Mesenchymal stem cell (in vitro differentiated cells and primary cell): ENCODE results near the gene GJA9.

Source experiments
- DNase-seq: peaks from one replicate; pipeline ENCODE4 v3.0.0-alpha.2; 2013
- H2AFZ ChIP-seq: one replicate; pipeline ENCODE4 v1.6.1; 2013; ENCODE audit warnings: low read depth, mild to moderate bottlenecking, control low read depth, inconsistent platforms, low read length, moderate library complexity
- H2AK5ac ChIP-seq: 2 replicates; pipeline ENCODE4 v1.6.1; 2013; ENCODE audit warnings: low read length, moderate library complexity, mild to moderate bottlenecking, inconsistent platforms; ENCODE audit not compliant: severe bottlenecking
- H2BK120ac ChIP-seq: one replicate; pipeline ENCODE4 v1.6.1; 2013; ENCODE audit warnings: low read depth, mild to moderate bottlenecking, inconsistent platforms, low read length, moderate library complexity
- H2BK12ac ChIP-seq, 2 experiments: one replicate each; pipeline ENCODE4 v1.6.1; 2013; ENCODE audit warnings: inconsistent platforms in 2 of 2, low read length in 2 of 2, mild to moderate bottlenecking in 2 of 2, moderate library complexity in 2 of 2, control low read depth in 1 of 2
- H2BK15ac ChIP-seq: one replicate; pipeline ENCODE4 v1.6.1; 2013; ENCODE audit warnings: mild to moderate bottlenecking, low read depth, inconsistent platforms; ENCODE audit not compliant: poor library complexity, severe bottlenecking
- H2BK5ac ChIP-seq: 2 replicates; pipeline ENCODE4 v1.6.1; 2013; ENCODE audit warnings: low read depth, mild to moderate bottlenecking, low read length, control low read depth, inconsistent platforms; ENCODE audit not compliant: poor library complexity, severe bottlenecking
- H3K14ac ChIP-seq, 2 experiments: one replicate each; pipeline ENCODE4 v1.6.1; 2013; ENCODE audit warnings: inconsistent platforms in 2 of 2, low read length in 2 of 2, control low read depth in 1 of 2, mild to moderate bottlenecking in 1 of 2, moderate library complexity in 1 of 2
- H3K18ac ChIP-seq, 2 experiments: one replicate each; pipeline ENCODE4 v1.6.1; 2013; ENCODE audit warnings: inconsistent platforms in 2 of 2, low read length in 2 of 2, control low read depth in 1 of 2, low read depth in 1 of 2, mild to moderate bottlenecking in 1 of 2
- H3K23ac ChIP-seq, 2 experiments: one replicate each; pipeline ENCODE4 v1.6.1; 2013; ENCODE audit warnings: inconsistent platforms in 2 of 2, low read length in 2 of 2, mild to moderate bottlenecking in 2 of 2, moderate library complexity in 2 of 2, control low read depth in 1 of 2
- H3K27ac ChIP-seq: 2 replicates; pipeline ENCODE4 v1.5.1; 2013; ENCODE audit warnings: mild to moderate bottlenecking, moderate library complexity, low read length, control low read depth, inconsistent platforms; ENCODE audit not compliant: poor library complexity, severe bottlenecking
- H3K27me3 ChIP-seq, 2 experiments: 2 replicates each; pipeline versions ENCODE4 v1.6.1 to v1.7.0; 2013; ENCODE audit warnings: low read length in 2 of 2, mild to moderate bottlenecking in 2 of 2, moderate library complexity in 2 of 2, control low read depth in 1 of 2, inconsistent platforms in 1 of 2; ENCODE audit not compliant: control insufficient read depth in 1 of 2, insufficient read depth in 1 of 2
- H3K36me3 ChIP-seq, 2 experiments: 2 replicates each; pipeline versions ENCODE4 v1.6.1 to v1.7.0; 2013; ENCODE audit warnings: low read length in 2 of 2, control low read depth in 1 of 2, inconsistent platforms in 1 of 2, low read depth in 1 of 2, mild to moderate bottlenecking in 1 of 2; ENCODE audit not compliant: insufficient read depth in 2 of 2, control insufficient read depth in 1 of 2
- H3K4ac ChIP-seq, 2 experiments: one replicate each; pipeline ENCODE4 v1.6.1; 2013; ENCODE audit warnings: inconsistent platforms in 2 of 2, low read length in 2 of 2, mild to moderate bottlenecking in 2 of 2, moderate library complexity in 2 of 2, control low read depth in 1 of 2, low read depth in 1 of 2
- H3K4me1 ChIP-seq: 2 replicates; pipeline ENCODE4 v1.6.1; 2013; ENCODE audit warnings: low read depth, low read length, control low read depth; ENCODE audit not compliant: control insufficient read depth, insufficient read depth
- H3K4me2 ChIP-seq: 2 replicates; pipeline ENCODE4 v1.6.1; 2013; ENCODE audit warnings: low read length, mild to moderate bottlenecking, inconsistent platforms; ENCODE audit not compliant: poor library complexity, severe bottlenecking
- H3K4me3 ChIP-seq, 2 experiments: 2 replicates each; pipeline versions ENCODE4 v1.5.1 to v1.7.0; 2013; ENCODE audit warnings: low read length in 2 of 2, mild to moderate bottlenecking in 2 of 2, control low read depth in 1 of 2, low read depth in 1 of 2; ENCODE audit not compliant: insufficient read depth in 1 of 2
- H3K79me1 ChIP-seq: replicated peaks from 2 replicates; pipeline ENCODE4 v1.6.1; 2013; ENCODE audit warnings: mild to moderate bottlenecking, control low read depth, low read length, inconsistent platforms; ENCODE audit not compliant: poor library complexity, severe bottlenecking
- H3K9ac ChIP-seq: 2 replicates; pipeline ENCODE4 v1.7.0; 2013; ENCODE audit warnings: mild to moderate bottlenecking, low read length, moderate library complexity
- H3K9me3 ChIP-seq: 2 replicates; pipeline ENCODE4 v1.7.0; 2013; ENCODE audit warnings: mild to moderate bottlenecking, low read length; ENCODE audit not compliant: control insufficient read depth
- H4K8ac ChIP-seq: one replicate; pipeline ENCODE4 v1.6.1; 2013; ENCODE audit warnings: inconsistent platforms, mild to moderate bottlenecking, low read length, moderate library complexity
- H4K91ac ChIP-seq: one replicate; pipeline ENCODE4 v1.6.1; 2013; ENCODE audit warnings: mild to moderate bottlenecking, low read length, inconsistent platforms
- WGBS: methylation state at CpG from one replicate; pipeline ENCODE4 v1.1.7; 2013; ENCODE audit warnings: mixed read lengths; 5-methylcytosine and 5-hydroxymethylcytosine counted together

The GJA9 gene

DNA sequence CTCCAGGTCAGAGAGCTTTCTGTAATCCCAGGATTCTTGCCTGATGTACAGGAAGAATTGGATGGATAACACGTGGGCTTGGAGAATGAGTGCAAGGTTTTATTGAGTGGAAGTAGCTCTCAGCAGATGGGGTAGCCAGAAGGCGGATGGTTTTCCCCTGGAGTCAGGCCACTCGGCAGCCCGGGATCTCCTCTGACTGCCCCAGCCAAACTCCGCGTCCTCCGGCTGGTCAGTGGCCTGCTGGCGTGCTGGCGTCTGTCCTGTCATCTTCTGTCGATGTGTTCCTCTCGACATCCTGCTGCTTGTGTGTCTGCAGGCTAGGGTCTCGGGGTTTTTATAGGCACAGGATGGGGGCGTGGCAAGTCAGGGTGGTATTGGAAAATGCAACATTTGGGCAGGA, 27.4 kb upstream of the GJA9 start:
- no peak for DNase-seq
- Histone ChIP-seq H3K36me3 (peaks cover 0 to 2% of the 10 kb centered on the region in 2 experiments), H2AFZ (no peak overlapping the region), H2AK5ac (no peak overlapping the region), H3K18ac (no peak overlapping the region), H3K79me1 (no peaks in the 10 kb centered on the region), H3K27me3 (no peaks in the 10 kb centered on the region), H3K4ac (no peak overlapping the region), H4K91ac (no peak overlapping the region), H3K9ac (no peak overlapping the region), H2BK12ac (no peak overlapping the region), H3K27ac (no peak overlapping the region), H2BK5ac (no peak overlapping the region), H3K4me1 (no peaks in the 10 kb centered on the region), H4K8ac (no peak overlapping the region), H3K4me3 (no peak overlapping the region), H3K14ac (peak overlapping the region in 1 of 2 experiments; percentile 18), H3K4me2 (no peak overlapping the region), H3K9me3 (peaks cover 2% of the 10 kb centered on the region), H2BK120ac (no peak overlapping the region), H3K23ac (no peak overlapping the region), H2BK15ac (no peak overlapping the region)
- 89% methylated on average over 13 of the region's 13 CpGs for WGBS

DNA sequence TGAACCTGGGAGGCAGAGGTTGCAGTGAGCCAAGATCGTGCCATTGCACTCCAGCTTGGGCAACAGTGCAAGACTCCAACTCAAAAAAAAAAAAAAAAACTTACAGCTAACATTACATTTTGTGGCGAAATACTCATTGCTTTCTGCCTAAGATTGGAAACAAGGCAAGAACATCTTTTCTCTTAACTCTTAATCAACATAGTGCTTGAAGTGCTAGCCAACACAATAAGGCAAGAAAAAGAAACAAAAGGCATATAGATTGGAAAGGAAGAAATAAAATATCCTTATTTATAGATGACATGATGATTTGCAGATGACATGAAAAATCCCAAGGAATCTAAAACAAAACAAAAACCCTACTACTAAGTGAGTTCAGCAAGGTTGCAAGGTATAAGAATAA, 24.6 kb upstream of the GJA9 start:
- no peak overlapping the region for H3K4me3 ChIP-seq
- no peaks in the 10 kb centered on the region for H3K27me3 ChIP-seq
- H3K4ac ChIP-seq = no peak overlapping the region
- H2BK12ac ChIP-seq = no peak overlapping the region
- H3K36me3 ChIP-seq = no peaks in the 10 kb centered on the region
- H3K9me3 ChIP-seq = peaks cover 2% of the 10 kb centered on the region
- no peaks in the 10 kb centered on the region for H3K4me1 ChIP-seq
- no peak overlapping the region for H4K8ac ChIP-seq
- H3K14ac ChIP-seq = no peak overlapping the region
- H3K9ac ChIP-seq = no peak overlapping the region
- H4K91ac ChIP-seq = no peak overlapping the region
- no peak overlapping the region for H3K4me2 ChIP-seq
- H2AFZ ChIP-seq = no peak overlapping the region
- H3K79me1 ChIP-seq = no peaks in the 10 kb centered on the region
- 100% methylated on average over 1 of the region's 2 CpGs for WGBS
- no peak overlapping the region for H3K27ac ChIP-seq
- no peak overlapping the region for H2AK5ac ChIP-seq
- H3K18ac ChIP-seq = no peak overlapping the region
- no peak overlapping the region for H3K23ac ChIP-seq
- no peak for DNase-seq
- no peak overlapping the region for H2BK15ac ChIP-seq
- no peak overlapping the region for H2BK5ac ChIP-seq
- H2BK120ac ChIP-seq = no peak overlapping the region

DNA sequence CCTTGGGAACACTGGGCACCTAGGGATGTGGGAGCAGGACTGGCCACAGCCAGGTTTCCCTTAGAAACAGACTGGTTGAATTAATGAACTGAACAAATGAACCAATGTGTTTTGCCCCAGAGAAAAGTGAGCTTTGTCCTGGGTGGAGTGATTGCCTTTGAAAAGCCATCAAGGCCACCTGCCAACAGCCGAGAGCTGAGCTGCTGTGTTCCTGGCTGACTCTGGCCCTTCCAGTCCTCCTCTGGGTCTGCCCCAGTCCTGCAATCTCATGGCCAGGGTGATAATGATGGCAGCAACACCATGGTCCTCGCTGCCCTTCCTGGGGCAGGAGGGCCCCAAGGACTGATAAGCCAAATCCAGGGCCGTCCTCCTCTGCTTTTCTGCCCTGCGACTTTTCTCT, 18.2 kb upstream of the GJA9 start:
- Histone ChIP-seq H3K27ac (no peak overlapping the region), H3K4me3 (no peak overlapping the region), H2BK5ac (no peak overlapping the region), H3K9me3 (no peaks in the 10 kb centered on the region), H3K23ac (no peak overlapping the region), H3K4ac (no peak overlapping the region), H3K4me2 (no peak overlapping the region), H2AK5ac (no peak overlapping the region), H3K27me3 (no peaks in the 10 kb centered on the region), H4K91ac (no peak overlapping the region), H3K9ac (no peak overlapping the region), H3K79me1 (no peaks in the 10 kb centered on the region), H4K8ac (no peak overlapping the region), H3K18ac (no peak overlapping the region), H2BK12ac (no peak overlapping the region), H2BK15ac (no peak overlapping the region), H3K14ac (peak overlapping the region in 1 of 2 experiments; percentile 44), H3K4me1 (no peaks in the 10 kb centered on the region), H2BK120ac (no peak overlapping the region), H3K36me3 (no peaks in the 10 kb centered on the region), H2AFZ (no peak overlapping the region)
- DNase-seq = no peak
- 83% methylated on average over 2 of the region's 4 CpGs for WGBS

DNA sequence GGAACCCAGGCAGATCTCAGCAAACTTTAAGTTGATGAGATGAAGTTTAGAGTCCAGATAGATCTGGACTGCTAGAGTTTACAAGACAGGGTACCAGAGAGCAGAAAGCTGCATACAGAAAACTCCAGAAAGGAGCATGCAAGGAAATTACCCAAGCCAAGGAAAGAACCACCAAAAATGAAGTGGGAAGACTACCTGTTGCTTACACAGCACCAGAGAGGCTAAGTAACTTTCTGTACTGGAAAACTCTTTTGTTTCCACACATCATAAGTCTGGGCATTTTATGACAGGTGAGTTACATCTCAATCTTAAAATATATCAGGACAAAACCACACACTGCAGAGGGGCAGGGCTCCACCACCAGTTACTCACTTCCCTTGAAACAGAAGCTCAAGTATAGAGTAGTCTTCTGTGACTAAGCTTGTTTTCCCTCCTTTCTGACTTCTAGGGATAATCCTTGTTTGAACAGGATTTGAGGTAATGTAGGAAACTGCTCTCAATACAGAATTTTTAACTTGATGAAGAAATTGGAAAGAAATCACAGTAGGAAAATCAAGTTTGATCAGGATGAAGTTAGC, 17.4 kb upstream of the GJA9 start:
- Histone ChIP-seq H3K4ac (no peak overlapping the region), H3K9me3 (no peaks in the 10 kb centered on the region), H2AFZ (no peak overlapping the region), H2BK5ac (no peak overlapping the region), H3K9ac (no peak overlapping the region), H4K91ac (no peak overlapping the region), H3K4me2 (no peak overlapping the region), H4K8ac (no peak overlapping the region), H3K4me1 (no peaks in the 10 kb centered on the region), H2BK12ac (no peak overlapping the region), H2AK5ac (no peak overlapping the region), H3K27ac (no peak overlapping the region), H3K36me3 (no peaks in the 10 kb centered on the region), H3K4me3 (no peak overlapping the region), H2BK120ac (no peak overlapping the region), H3K79me1 (no peaks in the 10 kb centered on the region), H3K14ac (no peak overlapping the region), H3K27me3 (no peaks in the 10 kb centered on the region), H3K23ac (no peak overlapping the region), H3K18ac (no peak overlapping the region), H2BK15ac (no peak overlapping the region)
- no peak for DNase-seq
